Nephron (organoid): ENCODE measurements around the gene CABP7.

Source experiments
- H3K27ac Mint-ChIP-seq, 3 experiments: 2 replicates each; pipeline ENCODE4 v1.8.0; 2020; ENCODE audit warnings: mixed read lengths in 3 of 3, mild to moderate bottlenecking in 2 of 3, moderate library complexity in 1 of 3
- H3K27me3 Mint-ChIP-seq: 2 replicates; pipeline ENCODE4 v1.8.0; 2021; ENCODE audit warnings: low read depth, mild to moderate bottlenecking, moderate library complexity, mixed read lengths
- H3K36me3 Mint-ChIP-seq: 2 replicates; pipeline ENCODE4 v1.8.0; 2020; ENCODE audit warnings: low read depth, mixed read lengths
- H3K4me1 Mint-ChIP-seq: 2 replicates; pipeline ENCODE4 v1.8.0; 2020; ENCODE audit warnings: mixed read lengths
- H3K4me3 Mint-ChIP-seq, 3 experiments: 2 replicates each; pipeline ENCODE4 v1.8.0; 2020; ENCODE audit warnings: mild to moderate bottlenecking in 3 of 3, mixed read lengths in 3 of 3, moderate library complexity in 2 of 3
- H3K9me3 Mint-ChIP-seq: 2 replicates; pipeline ENCODE4 v1.8.0; 2020; ENCODE audit warnings: mixed read lengths
- TF ChIP-seq, protein P1 (sequence below), 3 experiments: fragments of 200-600 bp; sonication (generic); IDR thresholded peaks; one replicate each; pipeline ENCODE4 v1.5.0; 2021; ENCODE audit warnings: antibody characterized with exemption in 3 of 3; ENCODE audit not compliant: unreplicated experiment in 3 of 3

CABP7 gene

GRCh38 chr22:29780748-29781676 is 61.2 kb downstream of the CABP7 start:
- Mint-ChIP-seq H3K4me3 (peak overlapping the region in 1 of 3 experiments; percentile 0), H3K27me3 (no peaks in the 10 kb centered on the region), H3K27ac (peak overlapping the region; percentile 71 to 86 (median 85)), H3K4me1 (peaks cover 28% of the 10 kb centered on the region), H3K9me3 (no peaks in the 10 kb centered on the region), H3K36me3 (no peaks in the 10 kb centered on the region)
- TF ChIP-seq, protein P1, sequence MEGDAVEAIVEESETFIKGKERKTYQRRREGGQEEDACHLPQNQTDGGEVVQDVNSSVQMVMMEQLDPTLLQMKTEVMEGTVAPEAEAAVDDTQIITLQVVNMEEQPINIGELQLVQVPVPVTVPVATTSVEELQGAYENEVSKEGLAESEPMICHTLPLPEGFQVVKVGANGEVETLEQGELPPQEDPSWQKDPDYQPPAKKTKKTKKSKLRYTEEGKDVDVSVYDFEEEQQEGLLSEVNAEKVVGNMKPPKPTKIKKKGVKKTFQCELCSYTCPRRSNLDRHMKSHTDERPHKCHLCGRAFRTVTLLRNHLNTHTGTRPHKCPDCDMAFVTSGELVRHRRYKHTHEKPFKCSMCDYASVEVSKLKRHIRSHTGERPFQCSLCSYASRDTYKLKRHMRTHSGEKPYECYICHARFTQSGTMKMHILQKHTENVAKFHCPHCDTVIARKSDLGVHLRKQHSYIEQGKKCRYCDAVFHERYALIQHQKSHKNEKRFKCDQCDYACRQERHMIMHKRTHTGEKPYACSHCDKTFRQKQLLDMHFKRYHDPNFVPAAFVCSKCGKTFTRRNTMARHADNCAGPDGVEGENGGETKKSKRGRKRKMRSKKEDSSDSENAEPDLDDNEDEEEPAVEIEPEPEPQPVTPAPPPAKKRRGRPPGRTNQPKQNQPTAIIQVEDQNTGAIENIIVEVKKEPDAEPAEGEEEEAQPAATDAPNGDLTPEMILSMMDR (IDR thresholded peaks at IDR 0.05; ENCODE audit: unreplicated experiment in 3 of 3) = no peak
